Measurements from ENCODE around the gene DCUN1D1.

The DCUN1D1 gene

GRCh38 chr3:182937293-182938051, 42.9 kb downstream of the DCUN1D1 start:
- in situ Hi-C loops (cut with MboI; ENCODE audit: low sequenced_read_pairs) = no loop called here

DNA sequence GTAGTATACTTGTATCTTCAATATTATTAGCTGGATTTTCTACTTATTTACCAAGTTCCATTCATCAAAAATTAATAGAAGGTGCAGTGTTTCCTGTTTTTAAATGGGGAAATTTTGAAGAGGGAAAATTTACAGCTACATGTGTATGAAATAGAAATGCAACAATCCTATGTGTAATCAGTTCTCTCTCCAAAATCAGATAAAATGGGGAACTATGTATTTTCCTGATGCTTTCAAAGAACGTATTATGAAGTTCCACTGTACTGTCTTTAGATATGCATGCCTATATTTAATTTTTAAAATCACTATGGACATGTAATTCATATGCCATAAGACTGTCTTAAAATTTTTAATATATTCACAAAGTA, 43.4 kb downstream of the DCUN1D1 start:
- in situ Hi-C loops (cut with MboI; ENCODE audit: low sequenced_read_pairs) = no loop called here

GRCh38 chr3:182936239-182936917, 44.0 kb downstream of the DCUN1D1 start:
- in situ Hi-C loops (cut with MboI; ENCODE audit: low sequenced_read_pairs) = no loop called here

DNA sequence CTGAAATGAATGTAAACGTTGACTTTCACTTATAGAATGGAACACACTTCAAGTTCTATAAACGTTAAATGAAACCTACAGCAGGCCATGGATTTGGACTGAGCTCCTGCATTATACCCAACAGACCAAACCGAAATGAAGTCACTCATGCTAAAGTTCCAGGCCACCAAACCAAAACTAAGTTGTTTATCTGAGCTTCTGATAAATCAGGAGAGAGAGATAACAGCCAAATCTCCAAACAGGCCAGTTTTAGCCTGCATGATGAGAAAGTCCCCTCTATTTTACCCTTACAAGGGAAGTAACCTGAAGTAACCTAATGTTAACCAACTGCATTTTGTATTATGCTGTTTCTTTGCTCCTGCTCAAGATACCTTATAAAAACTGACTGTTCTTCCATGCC, 44.5 kb downstream of the DCUN1D1 start:
- in situ Hi-C loops (cut with MboI; ENCODE audit: low sequenced_read_pairs) = no loop called here

DNA sequence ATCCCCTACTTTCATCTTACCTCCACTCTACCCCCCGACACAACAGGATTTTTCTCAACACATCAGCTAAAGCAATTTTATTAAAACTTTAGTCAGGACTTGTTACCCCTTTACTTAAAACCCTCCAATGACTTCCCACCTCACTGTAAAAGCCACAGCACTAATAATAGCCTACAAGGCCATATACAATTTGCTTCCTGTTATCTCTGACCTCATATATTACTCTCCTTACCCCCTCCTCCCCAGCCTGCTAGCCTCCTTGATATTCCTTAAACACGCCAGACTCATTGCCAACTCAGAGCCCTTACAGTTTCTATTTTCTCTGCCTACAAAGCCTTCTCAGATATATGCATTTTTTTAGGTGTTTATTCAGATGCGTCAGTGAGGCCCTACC, 54.4 kb downstream of the DCUN1D1 start:
- in situ Hi-C loops (cut with MboI; ENCODE audit: low sequenced_read_pairs) = no loop called here

GRCh38 chr3:182925330-182925943, 54.9 kb downstream of the DCUN1D1 start:
- in situ Hi-C loops (cut with MboI; ENCODE audit: low sequenced_read_pairs) = no loop called here

- in situ Hi-C loops (cut with MboI; ENCODE audit: low sequenced_read_pairs) = no loop called here
These were observed 58.5 kb downstream of the DCUN1D1 start for GRCh38 chr3:182921665-182922355.

GRCh38 chr3:182920515-182921084, 59.7 kb downstream of the DCUN1D1 start:
- in situ Hi-C loops (cut with MboI; ENCODE audit: low sequenced_read_pairs) = no loop called here

- in situ Hi-C loops (cut with MboI; ENCODE audit: low sequenced_read_pairs) = no loop called here
These were observed 60.4 kb downstream of the DCUN1D1 start for GRCh38 chr3:182919866-182920357.

GRCh38 chr3:182917134-182917533, 63.2 kb downstream of the DCUN1D1 start:
- in situ Hi-C loops (cut with MboI; ENCODE audit: low sequenced_read_pairs) = no loop called here

DNA sequence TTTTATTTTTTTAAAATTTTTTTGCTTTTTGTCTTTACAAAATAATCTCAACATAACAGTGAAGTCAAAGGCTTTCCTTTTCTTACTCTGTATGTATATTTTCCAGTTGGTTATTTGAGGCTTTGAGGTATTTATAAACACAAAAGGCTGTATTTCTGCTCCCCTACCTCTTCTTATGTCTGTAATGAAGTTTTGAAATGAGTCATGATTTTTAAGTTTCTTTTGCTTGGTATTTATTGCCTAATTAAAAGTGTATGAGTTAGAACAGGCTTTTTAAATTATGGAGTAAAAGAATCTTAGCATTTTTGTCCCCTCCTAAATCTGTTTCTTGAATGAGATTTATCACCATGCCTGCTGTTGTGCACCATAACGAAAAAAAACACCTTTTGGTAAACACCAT, 66.0 kb downstream of the DCUN1D1 start:
- in situ Hi-C loops (cut with MboI; ENCODE audit: low sequenced_read_pairs) = no loop called here

DNA sequence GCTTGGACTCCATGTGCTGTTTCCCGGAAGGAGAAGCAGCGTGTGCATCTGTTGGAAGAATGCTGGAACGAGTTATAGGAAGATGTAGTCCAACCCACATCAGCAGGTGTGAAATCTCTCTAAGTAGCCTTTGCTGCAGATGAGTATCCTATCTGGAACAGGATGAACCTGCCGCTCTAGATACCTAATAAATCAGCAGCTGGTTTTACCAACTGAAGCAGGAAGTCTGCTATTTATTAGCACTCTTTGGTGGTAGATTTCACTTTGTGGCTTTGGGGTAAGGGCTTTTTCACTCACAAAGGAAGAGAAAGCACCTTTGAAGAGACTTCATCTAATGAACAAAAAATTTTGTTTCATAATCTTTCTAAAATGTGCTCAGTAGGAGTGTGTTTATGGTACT, 66.4 kb downstream of the DCUN1D1 start:
- in situ Hi-C loops (cut with MboI; ENCODE audit: low sequenced_read_pairs) = no loop called here

- in situ Hi-C loops (cut with MboI; ENCODE audit: low sequenced_read_pairs) = no loop called here
These were observed 67.9 kb downstream of the DCUN1D1 start for GRCh38 chr3:182912474-182912873.

- in situ Hi-C loops (cut with MboI; ENCODE audit: low sequenced_read_pairs) = no loop called here
These were observed 68.6 kb downstream of the DCUN1D1 start for GRCh38 chr3:182911782-182912111.

DNA sequence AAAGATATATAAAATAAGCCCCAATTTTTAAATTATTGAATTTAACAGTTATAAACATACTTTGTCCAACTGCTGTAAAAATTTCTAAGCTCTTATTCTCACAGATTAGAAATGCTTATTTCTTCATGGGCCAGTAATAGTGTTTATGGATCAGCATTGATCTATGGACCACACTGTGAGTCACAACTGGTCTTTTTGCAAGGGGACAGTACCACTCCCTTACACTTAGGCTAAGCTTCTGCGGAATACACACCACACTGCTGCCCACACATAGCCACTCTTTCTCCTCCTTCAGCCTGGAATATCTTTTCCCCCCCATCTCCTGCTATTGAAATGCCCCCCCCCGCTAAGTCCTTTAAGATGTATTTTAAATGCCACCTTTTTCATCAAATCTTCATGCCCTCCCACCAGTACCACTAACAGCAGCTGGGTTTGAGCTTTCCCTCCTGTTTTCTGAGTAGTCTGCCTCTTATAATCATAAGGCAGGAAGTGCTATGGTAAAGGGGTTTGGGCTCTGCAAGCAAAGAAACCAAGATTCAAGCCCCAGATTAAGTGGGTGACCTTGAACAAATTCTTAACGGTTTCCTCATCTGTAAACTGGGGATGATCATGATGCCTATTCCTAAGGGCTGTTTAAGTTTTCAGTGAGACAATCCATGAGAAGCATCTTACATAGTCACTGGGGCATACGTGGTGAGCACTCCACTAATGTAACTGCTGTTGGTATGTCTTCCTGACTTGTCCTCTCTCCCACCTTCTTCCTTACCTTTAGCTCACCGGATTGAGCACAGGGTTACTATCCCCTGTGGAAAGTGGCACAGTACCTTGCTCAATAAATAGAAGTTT, 69.2 kb downstream of the DCUN1D1 start:
- in situ Hi-C loops (cut with MboI; ENCODE audit: low sequenced_read_pairs) = no loop called here

- in situ Hi-C loops (cut with MboI; ENCODE audit: low sequenced_read_pairs) = no loop called here
These were observed 70.9 kb downstream of the DCUN1D1 start for GRCh38 chr3:182909318-182910040.

- in situ Hi-C loops (cut with MboI; ENCODE audit: low sequenced_read_pairs) = no loop called here
These were observed 71.9 kb downstream of the DCUN1D1 start for GRCh38 chr3:182908471-182908870.

- in situ Hi-C loops (cut with MboI; ENCODE audit: low sequenced_read_pairs) = no loop called here
These were observed 74.3 kb downstream of the DCUN1D1 start for GRCh38 chr3:182906036-182906435.

GRCh38 chr3:182905623-182906022, 74.7 kb downstream of the DCUN1D1 start:
- in situ Hi-C loops (cut with MboI; ENCODE audit: low sequenced_read_pairs) = no loop called here

GRCh38 chr3:182904164-182904563, 76.2 kb downstream of the DCUN1D1 start:
- in situ Hi-C loops (cut with MboI; ENCODE audit: low sequenced_read_pairs) = no loop called here

All from HL-60/S4 treated with phorbol 12-myristate 13-acetate at 8.2 ng/mL for 4 days and 3 days (cell line).